ENCODE results near the gene HIPK2.
A peak's percentile ranks its signal among the peaks of the same experiment; 100 is the strongest.

HIPK2 gene

DNA sequence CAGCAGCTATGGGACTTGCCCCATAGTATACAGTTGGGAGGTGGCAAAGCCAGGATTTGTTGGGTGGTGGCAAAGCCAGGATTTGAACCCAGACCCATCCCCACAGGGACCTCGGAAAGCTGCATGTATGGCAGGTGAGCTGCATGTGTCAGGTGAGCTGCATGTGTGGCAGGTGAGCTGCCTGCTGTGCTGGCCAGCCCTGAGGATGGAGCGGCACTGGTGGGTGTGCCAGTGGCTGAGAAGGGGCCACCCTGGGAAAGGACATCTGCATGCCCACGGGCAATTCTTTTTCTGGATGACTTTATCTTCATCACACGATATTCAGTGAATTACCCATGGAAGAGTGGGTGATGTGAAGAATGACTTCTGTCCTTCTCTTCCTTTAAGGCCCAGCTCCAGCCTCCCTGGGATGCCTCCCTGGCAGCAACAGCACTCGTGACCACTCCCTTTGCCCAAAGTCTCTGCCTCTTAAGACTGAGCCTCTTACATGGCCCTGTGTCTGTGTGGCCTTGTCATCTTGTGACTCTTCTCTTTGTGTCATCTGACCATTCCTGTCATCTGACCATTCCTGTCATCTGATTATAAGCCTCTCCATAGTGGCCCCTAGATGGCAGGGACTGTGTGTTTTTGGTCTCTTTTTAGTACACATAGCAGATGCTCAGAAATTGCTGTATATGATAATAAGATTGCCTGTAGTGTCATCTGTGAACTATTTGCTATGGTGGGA, 229.3 kb downstream of the HIPK2 start:
- H2AFZ ChIP-seq (ENCODE audit: low read depth, low read length), result no peak overlapping the region
- H3K9ac ChIP-seq (ENCODE audit: low read depth, low read length), result no peak overlapping the region
- H3K4me2 ChIP-seq (ENCODE audit: insufficient read depth, low read length), result no peak overlapping the region
- no peak overlapping the region for H3K4me3 ChIP-seq (ENCODE audit: low read depth in 1 of 2, low read length in 2 of 2)
- H3K79me2 ChIP-seq (ENCODE audit: insufficient read depth, low read length), result no peaks in the 10 kb centered on the region
- no peak for DNase-seq
- no peaks in the 10 kb centered on the region for H3K36me3 ChIP-seq (ENCODE audit: insufficient read depth, low read length)
- peaks cover 2% of the 10 kb centered on the region for H3K27me3 ChIP-seq (ENCODE audit: insufficient read depth, low read length, poor library complexity)
- no peaks in the 10 kb centered on the region for H3K4me1 ChIP-seq (ENCODE audit: insufficient read depth, low read length)
- H4K20me1 ChIP-seq (ENCODE audit: insufficient read depth, low read length), result 0 out of 2 replicates have a peak, but pooled peaks cover 2% of the 10 kb centered on the region
- TF ChIP-seq EZH2 (IDR thresholded peaks at IDR 0.05; ENCODE audit: borderline replicate concordance, low read depth, low read length, severe bottlenecking), result no peak
- TF ChIP-seq, protein P1, sequence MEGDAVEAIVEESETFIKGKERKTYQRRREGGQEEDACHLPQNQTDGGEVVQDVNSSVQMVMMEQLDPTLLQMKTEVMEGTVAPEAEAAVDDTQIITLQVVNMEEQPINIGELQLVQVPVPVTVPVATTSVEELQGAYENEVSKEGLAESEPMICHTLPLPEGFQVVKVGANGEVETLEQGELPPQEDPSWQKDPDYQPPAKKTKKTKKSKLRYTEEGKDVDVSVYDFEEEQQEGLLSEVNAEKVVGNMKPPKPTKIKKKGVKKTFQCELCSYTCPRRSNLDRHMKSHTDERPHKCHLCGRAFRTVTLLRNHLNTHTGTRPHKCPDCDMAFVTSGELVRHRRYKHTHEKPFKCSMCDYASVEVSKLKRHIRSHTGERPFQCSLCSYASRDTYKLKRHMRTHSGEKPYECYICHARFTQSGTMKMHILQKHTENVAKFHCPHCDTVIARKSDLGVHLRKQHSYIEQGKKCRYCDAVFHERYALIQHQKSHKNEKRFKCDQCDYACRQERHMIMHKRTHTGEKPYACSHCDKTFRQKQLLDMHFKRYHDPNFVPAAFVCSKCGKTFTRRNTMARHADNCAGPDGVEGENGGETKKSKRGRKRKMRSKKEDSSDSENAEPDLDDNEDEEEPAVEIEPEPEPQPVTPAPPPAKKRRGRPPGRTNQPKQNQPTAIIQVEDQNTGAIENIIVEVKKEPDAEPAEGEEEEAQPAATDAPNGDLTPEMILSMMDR (IDR thresholded peaks at IDR 0.05; ENCODE audit: borderline replicate concordance, extremely low read depth, low read length, poor library complexity, severe bottlenecking), result no peak
- no peak overlapping the region for H3K27ac ChIP-seq (ENCODE audit: low read length)
- H3K9me3 ChIP-seq (ENCODE audit: insufficient read depth, low read length, severe bottlenecking), result no peaks in the 10 kb centered on the region
- ATAC-seq (ENCODE audit: insufficient read depth, low read depth), result no peak

DNA sequence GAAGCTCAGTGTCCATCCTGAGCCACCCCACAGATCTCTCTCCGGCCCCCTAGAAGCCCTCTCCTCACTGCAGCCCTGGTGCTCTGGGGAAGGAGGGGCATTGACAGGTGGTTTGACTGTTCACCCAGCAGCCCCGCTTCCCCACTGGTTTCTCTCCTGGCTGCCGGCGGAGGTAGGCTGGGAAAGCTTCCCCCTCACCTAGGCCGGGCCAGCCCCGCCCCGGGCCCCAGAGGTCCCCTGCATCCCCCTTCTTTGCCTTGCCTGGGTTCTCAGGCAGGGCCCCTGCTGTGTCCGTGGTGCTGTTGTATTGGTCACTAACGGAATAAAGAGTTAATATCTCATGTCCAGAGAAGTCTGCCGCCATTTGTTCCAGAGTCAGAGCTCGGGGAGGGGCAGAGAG, 233.2 kb downstream of the HIPK2 start:
- Histone ChIP-seq H3K79me2 (ENCODE audit: insufficient read depth, low read length) (no peaks in the 10 kb centered on the region), H3K4me2 (ENCODE audit: insufficient read depth, low read length) (no peak overlapping the region), H4K20me1 (ENCODE audit: insufficient read depth, low read length) (0 out of 2 replicates have a peak, but pooled peaks cover 2% of the 10 kb centered on the region), H3K9ac (ENCODE audit: low read depth, low read length) (no peak overlapping the region), H3K9me3 (ENCODE audit: insufficient read depth, low read length, severe bottlenecking) (no peaks in the 10 kb centered on the region), H3K27me3 (ENCODE audit: insufficient read depth, low read length, poor library complexity) (no peaks in the 10 kb centered on the region), H3K36me3 (ENCODE audit: insufficient read depth, low read length) (no peaks in the 10 kb centered on the region), H3K27ac (ENCODE audit: low read length) (no peak overlapping the region), H2AFZ (ENCODE audit: low read depth, low read length) (no peak overlapping the region), H3K4me1 (ENCODE audit: insufficient read depth, low read length) (no peaks in the 10 kb centered on the region), H3K4me3 (ENCODE audit: low read depth in 1 of 2, low read length in 2 of 2) (no peak overlapping the region)
- TF ChIP-seq EZH2 (IDR thresholded peaks at IDR 0.05; ENCODE audit: borderline replicate concordance, low read depth, low read length, severe bottlenecking), result no peak
- TF ChIP-seq, protein P1 (IDR thresholded peaks at IDR 0.05; ENCODE audit: borderline replicate concordance, extremely low read depth, low read length, poor library complexity, severe bottlenecking), result no peak
- DNase-seq (no peak), ATAC-seq (ENCODE audit: insufficient read depth, low read depth) (no peak)

DNA sequence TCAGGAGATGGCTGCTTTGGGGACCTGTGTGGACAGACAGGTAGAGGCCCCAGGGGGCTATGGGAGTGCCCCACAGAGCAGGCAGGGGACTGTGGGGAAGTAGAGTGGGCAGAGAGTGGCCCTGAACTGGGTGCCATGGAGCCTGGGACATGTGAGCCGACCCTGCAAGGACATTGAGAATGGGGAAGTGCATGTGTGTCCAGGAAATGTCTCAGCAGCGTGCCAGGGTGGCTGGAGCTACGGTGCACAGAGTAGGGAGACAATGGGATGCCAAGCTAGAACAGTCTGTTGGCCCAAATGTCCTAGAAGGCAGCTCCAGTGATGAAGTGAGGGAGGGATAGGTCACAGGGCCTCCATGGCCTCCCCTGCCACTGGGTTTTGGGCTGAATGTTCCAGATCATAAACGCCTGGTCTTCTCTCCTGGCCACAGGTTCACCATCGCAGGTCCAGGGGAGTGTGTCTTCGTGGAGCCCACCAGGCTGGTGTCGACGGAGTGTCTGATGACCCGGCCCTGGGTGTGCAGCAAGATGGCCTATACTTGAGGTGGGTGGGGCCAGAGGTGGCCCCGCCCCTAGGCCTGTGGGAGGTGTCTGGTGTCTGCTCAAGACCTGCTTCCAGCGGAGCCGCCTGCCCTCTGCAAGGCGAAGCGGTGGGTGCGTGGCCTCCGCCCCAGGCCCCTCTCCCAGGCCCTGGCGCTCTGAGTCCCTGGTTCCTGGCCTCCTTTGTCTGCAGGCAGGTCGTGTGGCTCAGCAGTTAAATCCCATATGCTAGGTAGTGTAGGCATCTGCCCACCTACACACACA, 233.8 kb downstream of the HIPK2 start:
- Histone ChIP-seq H3K4me3 (ENCODE audit: low read depth in 1 of 2, low read length in 2 of 2) (no peak overlapping the region), H3K79me2 (ENCODE audit: insufficient read depth, low read length) (no peaks in the 10 kb centered on the region), H3K4me1 (ENCODE audit: insufficient read depth, low read length) (no peaks in the 10 kb centered on the region), H3K9ac (ENCODE audit: low read depth, low read length) (no peak overlapping the region), H3K36me3 (ENCODE audit: insufficient read depth, low read length) (no peaks in the 10 kb centered on the region), H3K4me2 (ENCODE audit: insufficient read depth, low read length) (no peak overlapping the region), H3K27me3 (ENCODE audit: insufficient read depth, low read length, poor library complexity) (no peaks in the 10 kb centered on the region), H4K20me1 (ENCODE audit: insufficient read depth, low read length) (0 out of 2 replicates have a peak, but pooled peaks cover 2% of the 10 kb centered on the region), H3K9me3 (ENCODE audit: insufficient read depth, low read length, severe bottlenecking) (no peaks in the 10 kb centered on the region), H3K27ac (ENCODE audit: low read length) (no peak overlapping the region), H2AFZ (ENCODE audit: low read depth, low read length) (no peak overlapping the region)
- DNase-seq (peak; percentile 18), ATAC-seq (ENCODE audit: insufficient read depth, low read depth) (peak; percentile 45; the same call in 2 of the 3 replicates)
- TF ChIP-seq, protein P1 (IDR thresholded peaks at IDR 0.05; ENCODE audit: borderline replicate concordance, extremely low read depth, low read length, poor library complexity, severe bottlenecking), result no peak
- TF ChIP-seq EZH2 (IDR thresholded peaks at IDR 0.05; ENCODE audit: borderline replicate concordance, low read depth, low read length, severe bottlenecking), result no peak

Data from DND-41 (cell line).